ENCODE data around the gene CERCAM.

The CERCAM gene

GRCh38 chr9:128469070-128469469, 48.4 kb downstream of the CERCAM start:
- Histone ChIP-seq H3K9me3 (replicated peaks; ENCODE audit: insufficient read depth, low read length) (no peaks in the 10 kb centered on the region), H4K20me1 (ENCODE audit: insufficient read depth, low read length) (no peaks in the 10 kb centered on the region)

GRCh38 chr9:128470560-128470959, 49.9 kb downstream of the CERCAM start:
- DNase-seq = no peak
- H3K4me2 ChIP-seq (ENCODE audit: low read depth, low read length) = no peak overlapping the region

More at GRCh38 chr9:128469070-128469469, 48.4 kb downstream of the CERCAM start:
- H3K27me3 ChIP-seq (replicated peaks; ENCODE audit: insufficient read depth, low read length) = no peaks in the 10 kb centered on the region
- no peak for TF ChIP-seq EZH2 (optimal IDR thresholded peaks at IDR 0.05; ENCODE audit: low read depth, low read length)
- TF ChIP-seq, protein P1, sequence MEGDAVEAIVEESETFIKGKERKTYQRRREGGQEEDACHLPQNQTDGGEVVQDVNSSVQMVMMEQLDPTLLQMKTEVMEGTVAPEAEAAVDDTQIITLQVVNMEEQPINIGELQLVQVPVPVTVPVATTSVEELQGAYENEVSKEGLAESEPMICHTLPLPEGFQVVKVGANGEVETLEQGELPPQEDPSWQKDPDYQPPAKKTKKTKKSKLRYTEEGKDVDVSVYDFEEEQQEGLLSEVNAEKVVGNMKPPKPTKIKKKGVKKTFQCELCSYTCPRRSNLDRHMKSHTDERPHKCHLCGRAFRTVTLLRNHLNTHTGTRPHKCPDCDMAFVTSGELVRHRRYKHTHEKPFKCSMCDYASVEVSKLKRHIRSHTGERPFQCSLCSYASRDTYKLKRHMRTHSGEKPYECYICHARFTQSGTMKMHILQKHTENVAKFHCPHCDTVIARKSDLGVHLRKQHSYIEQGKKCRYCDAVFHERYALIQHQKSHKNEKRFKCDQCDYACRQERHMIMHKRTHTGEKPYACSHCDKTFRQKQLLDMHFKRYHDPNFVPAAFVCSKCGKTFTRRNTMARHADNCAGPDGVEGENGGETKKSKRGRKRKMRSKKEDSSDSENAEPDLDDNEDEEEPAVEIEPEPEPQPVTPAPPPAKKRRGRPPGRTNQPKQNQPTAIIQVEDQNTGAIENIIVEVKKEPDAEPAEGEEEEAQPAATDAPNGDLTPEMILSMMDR (IDR thresholded peaks at IDR 0.05; ENCODE audit: low read length) = no peak
- TF ChIP-seq EZH2phosphoT487 (IDR thresholded peaks at IDR 0.05; ENCODE audit: low read length) = no peak
- H3K4me2 ChIP-seq (ENCODE audit: low read depth, low read length) = no peak overlapping the region
- no peaks in the 10 kb centered on the region for H3K36me3 ChIP-seq (replicated peaks; ENCODE audit: insufficient read depth, low read length)
- H3F3A ChIP-seq (ENCODE audit: insufficient read depth, low read length) = no peaks in the 10 kb centered on the region
- no peaks in the 10 kb centered on the region for H3K79me2 ChIP-seq (ENCODE audit: low read length)
- no peaks in the 10 kb centered on the region for H3K9me2 ChIP-seq (replicated peaks; ENCODE audit: insufficient read depth, low read length)
- H3K27ac ChIP-seq (ENCODE audit: low read length) = no peak overlapping the region
- no peak overlapping the region for H3K9ac ChIP-seq (ENCODE audit: low read length)
- H2AFZ ChIP-seq (ENCODE audit: low read length) = no peak overlapping the region
- no peak overlapping the region for H3K4me3 ChIP-seq (ENCODE audit: low read length)
- DNase-seq = no peak
- H3K4me1 ChIP-seq (ENCODE audit: low read length) = no peaks in the 10 kb centered on the region

GRCh38 chr9:128473104-128473503, 52.4 kb downstream of the CERCAM start:
- no peak for DNase-seq
- Histone ChIP-seq H4K20me1 (ENCODE audit: insufficient read depth, low read length) (no peaks in the 10 kb centered on the region), H3K4me2 (ENCODE audit: low read depth, low read length) (no peak overlapping the region), H3K9ac (ENCODE audit: low read length) (no peak overlapping the region), H3F3A (ENCODE audit: insufficient read depth, low read length) (no peaks in the 10 kb centered on the region), H3K9me2 (replicated peaks; ENCODE audit: insufficient read depth, low read length) (no peaks in the 10 kb centered on the region), H3K9me3 (replicated peaks; ENCODE audit: insufficient read depth, low read length) (no peaks in the 10 kb centered on the region), H3K36me3 (replicated peaks; ENCODE audit: insufficient read depth, low read length) (no peaks in the 10 kb centered on the region; the same call in 1 of the 2 replicates), H3K27ac (ENCODE audit: low read length) (no peak overlapping the region), H3K4me3 (ENCODE audit: low read length) (no peak overlapping the region), H3K27me3 (replicated peaks; ENCODE audit: insufficient read depth, low read length) (no peaks in the 10 kb centered on the region), H3K79me2 (ENCODE audit: low read length) (no peaks in the 10 kb centered on the region), H3K4me1 (ENCODE audit: low read length) (no peaks in the 10 kb centered on the region), H2AFZ (ENCODE audit: low read length) (no peak overlapping the region)
- TF ChIP-seq EZH2 (optimal IDR thresholded peaks at IDR 0.05; ENCODE audit: low read depth, low read length) (no peak), EZH2phosphoT487 (IDR thresholded peaks at IDR 0.05; ENCODE audit: low read length) (no peak)
- TF ChIP-seq, protein P1 (IDR thresholded peaks at IDR 0.05; ENCODE audit: low read length) = no peak

More at GRCh38 chr9:128470560-128470959, 49.9 kb downstream of the CERCAM start:
- no peak overlapping the region for H3K4me3 ChIP-seq (ENCODE audit: low read length)
- no peaks in the 10 kb centered on the region for H3K9me3 ChIP-seq (replicated peaks; ENCODE audit: insufficient read depth, low read length)
- no peaks in the 10 kb centered on the region for H3K4me1 ChIP-seq (ENCODE audit: low read length)
- H4K20me1 ChIP-seq (ENCODE audit: insufficient read depth, low read length) = no peaks in the 10 kb centered on the region
- no peaks in the 10 kb centered on the region for H3K27me3 ChIP-seq (replicated peaks; ENCODE audit: insufficient read depth, low read length)
- H3K79me2 ChIP-seq (ENCODE audit: low read length) = no peaks in the 10 kb centered on the region
- H3F3A ChIP-seq (ENCODE audit: insufficient read depth, low read length) = no peaks in the 10 kb centered on the region
- TF ChIP-seq EZH2 (optimal IDR thresholded peaks at IDR 0.05; ENCODE audit: low read depth, low read length) = no peak
- TF ChIP-seq, protein P1 (IDR thresholded peaks at IDR 0.05; ENCODE audit: low read length) = no peak
- TF ChIP-seq EZH2phosphoT487 (IDR thresholded peaks at IDR 0.05; ENCODE audit: low read length) = no peak
- H3K27ac ChIP-seq (ENCODE audit: low read length) = no peak overlapping the region
- H3K9me2 ChIP-seq (replicated peaks; ENCODE audit: insufficient read depth, low read length) = no peaks in the 10 kb centered on the region
- no peaks in the 10 kb centered on the region; the same call in 1 of the 2 replicates for H3K36me3 ChIP-seq (replicated peaks; ENCODE audit: insufficient read depth, low read length)
- H3K9ac ChIP-seq (ENCODE audit: low read length) = no peak overlapping the region
- H2AFZ ChIP-seq (ENCODE audit: low read length) = no peak overlapping the region

Data from MM.1S (cell line).